Ovary (tissue), 9 donors: Measurements from ENCODE around the gene NDE1. TPM values are rescaled to one million over a fixed set of nuclear protein-coding genes. Genes with fewer than 3 reads are reported as not detected.
A peak's percentile ranks its signal among the peaks of the same experiment; 100 is the strongest.
"Not testable (repeated sequence)": the region's sequence is repeated elsewhere in the genome, so short reads cannot be mapped to it uniquely, and the experiment has no call there.

Source experiments
- DNase-seq, 5 donors: peaks; one replicate each; pipeline ENCODE4 v3.0.0-alpha.2; 2019 to 2020
- H3K27ac ChIP-seq, 2 donors: fragments of 200-600 bp; one replicate each; pipeline versions ENCODE4 v1.5.1 to v1.8.0; 2019 to 2022
- H3K27me3 ChIP-seq: fragments of 200-600 bp; one replicate; pipeline ENCODE4 v1.8.0; 2022
- H3K36me3 ChIP-seq: fragments of 200-600 bp; sonication (generic); one replicate; pipeline ENCODE4 v1.5.1; 2019
- H3K4me1 ChIP-seq: one replicate; pipeline ENCODE4 v1.8.1; 2013; ENCODE audit warnings: mild to moderate bottlenecking, moderate library complexity; ENCODE audit not compliant: insufficient read depth
- H3K4me3 ChIP-seq: fragments of 200-600 bp; sonication (generic); one replicate; pipeline ENCODE4 v1.5.1; 2017
- H3K9me3 ChIP-seq, 2 donors: fragments of 200-600 bp in 1 of 2; sonication (generic) in 1 of 2; one replicate each; pipeline versions ENCODE4 v1.5.1 to v1.8.1; 2013 to 2019; ENCODE audit warnings: mild to moderate bottlenecking in 1 of 2, moderate library complexity in 1 of 2
- EP300 ChIP-seq: sonication (generic); formaldehyde crosslinking; IDR thresholded peaks from one replicate; pipeline ENCODE4 v1.6.1; 2017; ENCODE audit warnings: antibody characterized with exemption
- POLR2A ChIP-seq: fragments of 450-650 bp; IDR thresholded peaks from one replicate; pipeline ENCODE4 v1.6.1; 2017; ENCODE audit warnings: antibody characterized with exemption, mild to moderate bottlenecking, moderate library complexity
- WGBS, 3 donors: extraction: QIAGEN DNeasy Blood & Tissue Kit in 1 of 3; methylation state at CpG; one replicate each; pipeline versions ENCODE4 v1.1.5 to v1.1.7; 2013 to 2017; 5-methylcytosine and 5-hydroxymethylcytosine counted together
- intact Hi-C, 4 donors: fragments of 100-400 bp; cut with DNase I; formaldehyde crosslinking; loops; one replicate each; pipeline versions ENCODE4 v1.11.0 to v1.15.1; 2022 to 2023
- polyA plus RNA-seq, 2 donors: library from polyadenylated mRNA; stranded (reverse); fragments of 200-250 nt in 1 of 2; fragments of 350-450 nt in 1 of 2; fragmentation: Illumina TruSeq in 1 of 2; extraction: RNeasy Lipid Tissue Mini Kit (QIAGEN cat#74804) in 1 of 2; gene quantifications; one replicate each; pipeline ENCODE4 v1.2.3, GENCODE V29; 2013 to 2014
- total RNA-seq, 7 donors: library from RNA; depleted of rRNA in 2 of 7; stranded (reverse); fragments of >200 nt in 2 of 7; fragmentation: NEBNext Ultra II Directional in 3 of 7; extraction: Animal tissue kit (Norgen Biotek cat#: 25700) in 3 of 7; gene quantifications; one replicate each; pipeline versions ENCODE4 v1.1.0 to v1.2.4, GENCODE V29; 2016 to 2023
- TF ChIP-seq, protein P1 (sequence below), 3 donors: fragments of 450-650 bp in 2 of 3; fragments of 200-600 bp in 1 of 3; IDR thresholded peaks; one replicate each; pipeline versions ENCODE4 v1.5.1 to v1.8.0; 2016 to 2022; ENCODE audit warnings: antibody characterized with exemption in 3 of 3, mild to moderate bottlenecking in 1 of 3
- donor health status: DM: no; HTN: no; CAD: no; lungs with moderate emphysema.
- donor health status: DM: no; HTN: no; CAD: no.
- donor health status: Bipolar disorder and iron deficiency.
- donor health status: DM: yes; HTN: yes; CAD: no.
- donor health status: DM: no; HTN: no; CAD: no.
- donor health status: DM: yes; HTN: yes; CAD: no.

The NDE1 gene
- total and polyA plus RNA-seq, 9 donors = 9.8 to 31.9 (median 22.4) TPM

DNA sequence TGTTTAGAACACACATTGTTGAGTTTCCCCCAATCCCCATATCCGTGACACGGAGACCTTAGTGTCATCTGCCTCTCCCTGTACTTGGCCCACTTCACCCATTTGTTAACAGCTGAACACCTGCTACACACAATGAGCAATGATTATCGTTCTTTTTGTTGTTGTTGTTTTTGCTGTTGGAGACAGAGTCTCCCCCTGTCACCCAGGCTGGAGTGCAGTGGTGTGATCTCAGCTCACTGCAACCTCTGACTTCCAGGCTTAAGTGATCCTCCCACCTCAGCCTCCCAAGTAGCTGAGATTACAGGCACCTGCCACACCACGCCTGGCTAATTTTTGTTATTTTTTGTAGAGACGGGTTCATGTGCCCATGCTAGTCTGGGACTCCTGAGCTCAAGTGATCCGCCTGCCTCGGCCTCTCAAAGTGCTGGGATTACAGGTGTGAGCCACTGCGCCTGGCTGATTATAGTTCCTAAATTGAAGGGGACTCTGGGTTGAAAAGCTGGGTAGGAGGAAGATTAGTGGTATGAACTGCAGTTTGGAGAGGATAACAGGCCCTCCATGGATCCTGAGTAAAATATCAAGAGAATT, 21.6 kb downstream of the NDE1 start:
- Histone ChIP-seq H3K27ac (no peak overlapping the region), H3K9me3 (no peaks in the 10 kb centered on the region), H3K36me3 (no peaks in the 10 kb centered on the region), H3K27me3 (no peaks in the 10 kb centered on the region), H3K4me3 (no peak overlapping the region), H3K4me1 (no peaks in the 10 kb centered on the region)
- no peak for DNase-seq
- TF ChIP-seq EP300 (no peak), POLR2A (no peak)
- intact Hi-C loops = no loop called here
- 89 to 93% (median 92%) methylated on average over 8 of the region's 8 CpGs for whole genome bisulfite sequencing, 3 donors

DNA sequence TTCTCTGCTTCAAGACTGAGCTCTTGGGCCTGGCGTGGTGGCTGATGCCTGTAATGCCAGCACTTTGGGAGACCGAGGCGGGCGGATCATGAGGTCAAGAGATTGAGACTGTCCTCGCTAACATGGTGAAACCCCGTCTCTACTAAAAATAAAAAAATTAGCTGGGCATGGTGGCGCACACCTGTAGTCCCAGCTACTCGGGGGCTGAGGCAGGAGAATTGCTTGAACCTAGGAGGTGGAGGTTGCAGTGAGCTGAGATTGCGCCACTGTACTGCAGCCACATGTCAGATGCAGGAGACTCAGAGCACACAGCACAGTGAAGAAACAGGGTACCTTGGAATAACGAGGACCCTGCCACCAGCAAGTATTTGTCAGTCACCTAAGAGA, 22.1 kb downstream of the NDE1 start:
- WGBS, 3 donors = 90 to 93% (median 93%) methylated on average over 10 of the region's 10 CpGs
- peak overlapping the region; percentile 44 to 61 for H3K27ac ChIP-seq
- H3K36me3 ChIP-seq, DNase-seq, H3K27me3 ChIP-seq, H3K4me3 ChIP-seq, intact Hi-C loops, H3K4me1 ChIP-seq, H3K9me3 ChIP-seq: not testable (repeated sequence)

DNA sequence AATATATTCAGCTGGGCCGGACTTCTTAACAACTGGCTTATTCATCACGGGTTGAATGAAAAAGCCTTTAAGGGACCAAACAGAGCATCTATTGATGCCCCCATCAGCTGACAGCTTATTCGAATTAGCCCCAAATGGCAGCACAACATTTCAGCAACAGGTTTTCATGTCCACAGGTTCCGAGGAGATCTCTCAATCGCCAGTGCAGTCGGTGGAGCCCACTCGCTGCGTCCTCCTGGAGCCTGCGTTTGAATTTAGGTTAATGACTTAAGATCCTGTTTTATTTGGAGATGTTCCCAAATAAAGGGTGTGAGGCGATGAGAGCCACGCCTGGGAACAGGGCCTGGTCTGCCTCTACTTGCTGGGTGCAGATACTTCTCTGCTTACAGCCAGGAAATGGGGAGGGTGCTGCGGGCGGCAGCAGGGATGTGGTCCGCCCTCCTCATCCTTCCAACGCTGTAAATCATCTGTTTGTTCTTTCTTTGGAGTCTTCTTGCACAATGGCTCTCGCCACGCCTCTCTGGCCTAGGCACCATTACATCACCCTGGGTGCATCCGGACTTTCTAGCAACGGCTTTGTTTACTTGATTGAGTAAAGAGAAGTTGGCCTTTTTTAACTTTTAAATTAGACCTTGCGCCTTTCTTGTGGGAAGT, 22.6 kb downstream of the NDE1 start:
- H3K4me3 ChIP-seq = no peak overlapping the region

DNA sequence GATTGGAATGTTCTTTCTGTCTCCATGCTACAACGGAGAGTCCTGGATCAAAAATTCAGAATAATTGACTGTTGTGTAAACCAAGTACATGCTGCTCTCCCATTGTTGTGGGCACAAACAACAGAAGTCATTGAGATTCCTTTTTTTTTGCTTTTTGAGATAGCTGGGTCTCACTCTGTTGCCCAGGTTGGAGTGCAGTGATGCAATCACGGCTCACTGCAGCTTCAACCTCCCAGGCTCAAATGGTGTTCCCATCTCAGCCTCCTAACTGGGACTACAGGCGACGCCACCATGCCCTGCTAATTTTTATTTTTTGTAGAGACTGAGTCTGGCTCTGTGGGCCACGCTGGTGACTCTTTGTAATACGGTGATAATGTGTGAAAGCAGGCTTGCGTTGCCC, 24.5 kb downstream of the NDE1 start:
- Histone ChIP-seq H3K27ac (no peak overlapping the region), H3K27me3 (no peaks in the 10 kb centered on the region), H3K36me3 (no peaks in the 10 kb centered on the region), H3K4me3 (no peak overlapping the region), H3K9me3 (no peaks in the 10 kb centered on the region), H3K4me1 (no peaks in the 10 kb centered on the region)
- 93 to 96% (median 95%) methylated on average over 7 of the region's 7 CpGs for WGBS, 3 donors
- TF ChIP-seq, protein P1, sequence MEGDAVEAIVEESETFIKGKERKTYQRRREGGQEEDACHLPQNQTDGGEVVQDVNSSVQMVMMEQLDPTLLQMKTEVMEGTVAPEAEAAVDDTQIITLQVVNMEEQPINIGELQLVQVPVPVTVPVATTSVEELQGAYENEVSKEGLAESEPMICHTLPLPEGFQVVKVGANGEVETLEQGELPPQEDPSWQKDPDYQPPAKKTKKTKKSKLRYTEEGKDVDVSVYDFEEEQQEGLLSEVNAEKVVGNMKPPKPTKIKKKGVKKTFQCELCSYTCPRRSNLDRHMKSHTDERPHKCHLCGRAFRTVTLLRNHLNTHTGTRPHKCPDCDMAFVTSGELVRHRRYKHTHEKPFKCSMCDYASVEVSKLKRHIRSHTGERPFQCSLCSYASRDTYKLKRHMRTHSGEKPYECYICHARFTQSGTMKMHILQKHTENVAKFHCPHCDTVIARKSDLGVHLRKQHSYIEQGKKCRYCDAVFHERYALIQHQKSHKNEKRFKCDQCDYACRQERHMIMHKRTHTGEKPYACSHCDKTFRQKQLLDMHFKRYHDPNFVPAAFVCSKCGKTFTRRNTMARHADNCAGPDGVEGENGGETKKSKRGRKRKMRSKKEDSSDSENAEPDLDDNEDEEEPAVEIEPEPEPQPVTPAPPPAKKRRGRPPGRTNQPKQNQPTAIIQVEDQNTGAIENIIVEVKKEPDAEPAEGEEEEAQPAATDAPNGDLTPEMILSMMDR (IDR thresholded peaks at IDR 0.05) = no peak
- TF ChIP-seq EP300 = no peak
- TF ChIP-seq POLR2A = no peak
- intact Hi-C loops = no loop called here
- DNase-seq = no peak

More for the DNA sequence above, 22.6 kb downstream of the NDE1 start:
- TF ChIP-seq POLR2A = no peak
- TF ChIP-seq EP300 = peak; percentile 76
- WGBS, 3 donors = 37 to 59% (median 56%) methylated on average over 20 of the region's 20 CpGs
- H3K9me3 ChIP-seq = no peaks in the 10 kb centered on the region
- no peaks in the 10 kb centered on the region for H3K36me3 ChIP-seq
- H3K27ac ChIP-seq = peak overlapping the region; percentile 44 to 61
- no peaks in the 10 kb centered on the region for H3K27me3 ChIP-seq
- intact Hi-C loops = no loop called here
- no peaks in the 10 kb centered on the region for H3K4me1 ChIP-seq
- DNase-seq = peak; percentile 56 to 92 (median 76)

DNA sequence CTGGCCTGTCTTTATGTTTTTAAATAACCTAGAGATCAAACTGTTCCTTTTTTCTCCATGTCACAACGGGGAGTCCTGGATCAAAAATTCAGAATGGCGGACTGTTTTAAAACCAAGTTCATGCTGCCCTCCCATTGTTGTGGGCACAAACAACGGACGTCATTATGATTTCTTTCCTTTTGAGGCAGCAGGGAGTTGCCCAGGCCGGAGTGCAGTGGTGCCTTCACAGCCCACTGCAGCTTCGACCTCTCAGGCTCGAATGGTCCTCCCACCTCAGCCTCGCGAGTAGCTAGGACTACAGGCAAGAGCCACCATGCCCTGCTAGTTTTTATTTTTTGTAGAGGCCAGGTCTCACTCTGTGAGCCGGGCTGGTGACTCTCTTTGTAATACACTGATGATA, 26.5 kb downstream of the NDE1 start:
- H3K36me3 ChIP-seq = no peaks in the 10 kb centered on the region
- no peaks in the 10 kb centered on the region for H3K27me3 ChIP-seq

DNA sequence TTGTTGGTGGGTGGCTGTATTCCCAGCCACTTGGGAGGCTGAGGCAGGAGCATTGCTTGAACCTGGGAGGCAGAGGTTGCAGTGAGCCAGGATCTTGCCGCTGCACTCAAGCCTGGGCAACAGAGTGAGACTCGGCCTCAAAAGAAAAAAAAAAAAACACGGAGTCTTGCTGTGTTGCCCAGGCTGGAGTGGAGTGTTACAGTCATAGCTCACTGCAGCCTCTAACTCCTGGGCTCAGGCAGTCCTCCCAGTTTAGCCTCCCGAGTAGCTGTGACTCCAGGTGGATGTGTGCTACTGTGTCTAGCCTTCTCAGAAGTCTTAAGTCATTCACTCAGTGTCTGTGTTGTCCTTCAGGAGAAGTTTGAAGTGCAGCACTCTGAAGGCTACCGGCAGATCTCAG, 27.4 kb downstream of the NDE1 start:
- Histone ChIP-seq H3K4me3 (no peak overlapping the region), H3K27ac (no peak overlapping the region), H3K27me3 (no peaks in the 10 kb centered on the region), H3K4me1 (no peaks in the 10 kb centered on the region), H3K9me3 (no peaks in the 10 kb centered on the region), H3K36me3 (no peaks in the 10 kb centered on the region)
- intact Hi-C loops = no loop called here
- 91 to 96% (median 94%) methylated on average over 5 of the region's 5 CpGs for WGBS, 3 donors
- no peak for DNase-seq
- TF ChIP-seq, protein P1 (IDR thresholded peaks at IDR 0.05) = no peak
- TF ChIP-seq EP300 = no peak

More for the DNA sequence above, 26.5 kb downstream of the NDE1 start:
- no peaks in the 10 kb centered on the region for H3K4me1 ChIP-seq
- no peak overlapping the region for H3K27ac ChIP-seq
- intact Hi-C loops = no loop called here
- no peaks in the 10 kb centered on the region for H3K9me3 ChIP-seq
- H3K4me3 ChIP-seq = no peak overlapping the region
- WGBS, 3 donors = 80 to 84% (median 81%) methylated on average over 10 of the region's 10 CpGs
- no peak for TF ChIP-seq EP300
- no peak for TF ChIP-seq POLR2A
- TF ChIP-seq, protein P1 (IDR thresholded peaks at IDR 0.05) = no peak
- DNase-seq = no peak
